DND-41 (cell line): ENCODE data around the gene MYO16.

Source experiments
- ATAC-seq: fragments of 200-7000 bp; cut with Tn5 transposase; 3 replicates; pipeline ENCODE4 v1.9.1; 2021; ENCODE audit warnings: low read depth; ENCODE audit not compliant: insufficient read depth
- DNase-seq: peaks from one replicate; pipeline ENCODE4 v3.0.0-alpha.2; 2020
- H2AFZ ChIP-seq: 2 replicates; pipeline ENCODE4 v1.6.0; 2012; ENCODE audit warnings: low read depth, low read length
- H3K27ac ChIP-seq: 2 replicates; pipeline ENCODE4 v1.5.1; 2012; ENCODE audit warnings: low read length, inconsistent platforms
- H3K27me3 ChIP-seq: fragments of 200-600 bp; sonication (generic); 2 replicates; pipeline ENCODE4 v1.6.0; 2012; ENCODE audit warnings: low read length, mild to moderate bottlenecking, inconsistent platforms; ENCODE audit not compliant: insufficient read depth, poor library complexity
- H3K36me3 ChIP-seq: 2 replicates; pipeline ENCODE4 v1.5.1; 2012; ENCODE audit warnings: low read length, inconsistent platforms; ENCODE audit not compliant: insufficient read depth
- H3K4me1 ChIP-seq: 2 replicates; pipeline ENCODE4 v1.5.1; 2012; ENCODE audit warnings: mild to moderate bottlenecking, low read length; ENCODE audit not compliant: insufficient read depth
- H3K4me2 ChIP-seq: 2 replicates; pipeline ENCODE4 v1.6.0; 2012; ENCODE audit warnings: mild to moderate bottlenecking, moderate library complexity, low read length, inconsistent platforms; ENCODE audit not compliant: insufficient read depth
- H3K4me3 ChIP-seq, 2 experiments: fragments of 200-600 bp in 1 of 2; shearing (Covaris generic) in 1 of 2; 2 replicates each; pipeline ENCODE4 v1.5.1; 2012 to 2016; ENCODE audit warnings: inconsistent platforms in 2 of 2, low read length in 2 of 2, mild to moderate bottlenecking in 2 of 2, low read depth in 1 of 2, moderate library complexity in 1 of 2
- H3K79me2 ChIP-seq: 2 replicates; pipeline ENCODE4 v1.6.0; 2012; ENCODE audit warnings: low read length, inconsistent platforms; ENCODE audit not compliant: insufficient read depth
- H3K9ac ChIP-seq: 2 replicates; pipeline ENCODE4 v1.6.0; 2012; ENCODE audit warnings: low read depth, mild to moderate bottlenecking, inconsistent platforms, low read length, moderate library complexity
- H3K9me3 ChIP-seq: 2 replicates; pipeline ENCODE4 v1.5.1; 2012; ENCODE audit warnings: low read length, moderate library complexity, mild to moderate bottlenecking, inconsistent platforms; ENCODE audit not compliant: insufficient read depth, severe bottlenecking
- H4K20me1 ChIP-seq: 2 replicates; pipeline ENCODE4 v1.6.0; 2012; ENCODE audit warnings: low read length; ENCODE audit not compliant: insufficient read depth
- CTCF ChIP-seq: IDR thresholded peaks from 2 replicates; pipeline ENCODE4 v1.5.1; 2012; ENCODE audit warnings: borderline replicate concordance, low read length, moderate library complexity, mild to moderate bottlenecking; ENCODE audit not compliant: poor library complexity, severe bottlenecking; ENCODE audit errors: extremely low read depth
- EZH2 ChIP-seq: IDR thresholded peaks from 3 replicates; pipeline ENCODE4 v1.6.1; 2012; ENCODE audit warnings: borderline replicate concordance, low read depth, mild to moderate bottlenecking, moderate library complexity, low read length, inconsistent platforms; ENCODE audit not compliant: severe bottlenecking

Gene MYO16

GRCh38 chr13:109021558-109021957 lies 392.1 kb downstream of the MYO16 start:
- peaks cover 7% of the 10 kb centered on the region; the same call in 1 of the 2 replicates for H3K4me1 ChIP-seq
- H3K4me3 ChIP-seq, result no peak overlapping the region
- no peaks in the 10 kb centered on the region for H3K79me2 ChIP-seq
- H3K27me3 ChIP-seq, result no peaks in the 10 kb centered on the region
- H3K27ac ChIP-seq, result no peak overlapping the region
- no peak overlapping the region for H3K4me2 ChIP-seq
- H3K9ac ChIP-seq, result no peak overlapping the region
- DNase-seq (no peak), ATAC-seq (0 out of 3 replicates have a peak, but pooled peaks have one; percentile 14)
- TF ChIP-seq CTCF (no peak), EZH2 (no peak)
- H3K36me3 ChIP-seq, result no peaks in the 10 kb centered on the region
- H3K9me3 ChIP-seq, result peaks cover 6% of the 10 kb centered on the region
- no peak overlapping the region for H2AFZ ChIP-seq
- no peaks in the 10 kb centered on the region for H4K20me1 ChIP-seq

GRCh38 chr13:109024611-109025010 lies 395.2 kb downstream of the MYO16 start:
- H3K4me1 ChIP-seq, result peaks cover 7% of the 10 kb centered on the region; the same call in 1 of the 2 replicates
- DNase-seq (no peak), ATAC-seq (no peak)
- H3K27me3 ChIP-seq, result no peaks in the 10 kb centered on the region
- H3K9me3 ChIP-seq, result no peaks in the 10 kb centered on the region
- no peaks in the 10 kb centered on the region for H4K20me1 ChIP-seq
- H3K4me2 ChIP-seq, result no peak overlapping the region
- TF ChIP-seq EZH2 (no peak), CTCF (no peak)
- no peak overlapping the region for H3K9ac ChIP-seq
- no peak overlapping the region for H3K4me3 ChIP-seq
- H3K79me2 ChIP-seq, result no peaks in the 10 kb centered on the region
- H2AFZ ChIP-seq, result no peak overlapping the region
- no peaks in the 10 kb centered on the region for H3K36me3 ChIP-seq
- no peak overlapping the region for H3K27ac ChIP-seq

GRCh38 chr13:109026266-109026665 lies 396.9 kb downstream of the MYO16 start:
- DNase-seq, result no peak
- Histone ChIP-seq H3K4me1 (peaks cover 5% of the 10 kb centered on the region; the same call in 1 of the 2 replicates), H3K27me3 (no peaks in the 10 kb centered on the region), H3K79me2 (no peaks in the 10 kb centered on the region), H3K9ac (no peak overlapping the region), H4K20me1 (no peaks in the 10 kb centered on the region), H3K27ac (no peak overlapping the region), H3K4me2 (no peak overlapping the region), H3K4me3 (no peak overlapping the region), H2AFZ (no peak overlapping the region), H3K9me3 (no peaks in the 10 kb centered on the region), H3K36me3 (no peaks in the 10 kb centered on the region)
- no peak for TF ChIP-seq CTCF
- TF ChIP-seq EZH2, result no peak
- ATAC-seq, result no peak

- no peak for ATAC-seq
- H3K9ac ChIP-seq, result no peak overlapping the region
- peaks cover 6% of the 10 kb centered on the region for H3K27me3 ChIP-seq
- DNase-seq, result no peak
- no peak overlapping the region for H2AFZ ChIP-seq
- TF ChIP-seq CTCF, result no peak
- no peak for TF ChIP-seq EZH2
- H3K27ac ChIP-seq, result no peak overlapping the region
- no peaks in the 10 kb centered on the region for H3K4me1 ChIP-seq
- H3K9me3 ChIP-seq, result no peaks in the 10 kb centered on the region
- H4K20me1 ChIP-seq, result no peaks in the 10 kb centered on the region
- no peak overlapping the region for H3K4me2 ChIP-seq
- H3K79me2 ChIP-seq, result no peaks in the 10 kb centered on the region
- H3K4me3 ChIP-seq, result no peak overlapping the region
- H3K36me3 ChIP-seq, result no peaks in the 10 kb centered on the region
Observed at GRCh38 chr13:109028624-109029023, 399.2 kb downstream of the MYO16 start.
